ENCODE measurements around the gene RNF44.

RNF44 gene

DNA sequence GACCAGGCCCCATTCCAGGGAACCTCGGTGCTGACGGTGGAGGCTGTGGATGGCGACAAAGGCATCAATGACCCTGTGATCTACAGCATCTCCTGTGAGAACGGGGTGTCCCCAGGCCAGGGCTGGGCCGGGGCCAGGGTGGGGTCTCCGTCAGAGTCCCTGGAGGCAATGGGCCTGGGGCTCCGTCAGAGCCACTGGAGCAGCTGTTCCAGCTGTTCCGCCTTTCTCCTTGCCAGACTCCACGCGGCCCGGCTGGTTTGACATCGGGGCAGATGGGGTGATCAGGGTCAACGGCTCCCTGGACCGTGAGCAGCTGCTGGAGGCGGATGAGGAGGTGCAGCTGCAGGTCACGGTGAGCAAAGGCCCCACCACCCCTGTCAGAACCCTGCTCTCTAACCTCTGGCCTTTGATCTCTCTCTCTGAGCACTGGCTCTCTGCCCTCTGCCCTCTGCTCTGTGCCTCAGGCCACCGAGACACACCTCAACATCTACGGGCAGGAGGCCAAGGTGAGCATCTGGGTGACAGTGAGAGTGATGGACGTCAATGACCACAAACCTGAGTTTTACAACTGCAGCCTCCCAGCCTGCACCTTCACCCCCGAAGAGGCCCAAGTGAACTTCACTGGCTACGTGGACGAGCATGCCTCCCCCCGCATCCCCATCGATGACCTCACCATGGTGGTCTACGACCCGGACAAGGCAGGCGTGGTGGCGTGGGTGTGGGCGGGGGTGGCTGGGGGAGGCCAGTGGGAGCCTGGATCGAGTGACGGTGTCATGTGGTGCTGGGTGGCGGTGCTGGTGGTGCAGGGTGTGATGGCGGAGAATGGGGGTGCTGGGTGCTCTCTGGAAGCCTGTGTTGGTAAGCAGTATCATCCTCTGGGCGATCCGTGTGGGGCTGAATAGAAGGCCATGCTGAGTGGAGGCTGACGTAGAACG lies 38.6 kb upstream of the RNF44 start:
- H3K27ac ChIP-seq (ENCODE audit: low read length): no peak overlapping the region
- H3K79me2 ChIP-seq (ENCODE audit: low read length): no peaks in the 10 kb centered on the region
- H3K9ac ChIP-seq (ENCODE audit: low read length): no peak overlapping the region
- no peaks in the 10 kb centered on the region for H3K9me3 ChIP-seq (replicated peaks; ENCODE audit: insufficient read depth, low read length)
- no peak overlapping the region for H2AFZ ChIP-seq (ENCODE audit: low read length)
- H3K4me2 ChIP-seq (ENCODE audit: low read depth, low read length): no peak overlapping the region
- no peaks in the 10 kb centered on the region for H3K4me1 ChIP-seq (ENCODE audit: low read length)
- DNase-seq: no peak
- TF ChIP-seq, protein P1, sequence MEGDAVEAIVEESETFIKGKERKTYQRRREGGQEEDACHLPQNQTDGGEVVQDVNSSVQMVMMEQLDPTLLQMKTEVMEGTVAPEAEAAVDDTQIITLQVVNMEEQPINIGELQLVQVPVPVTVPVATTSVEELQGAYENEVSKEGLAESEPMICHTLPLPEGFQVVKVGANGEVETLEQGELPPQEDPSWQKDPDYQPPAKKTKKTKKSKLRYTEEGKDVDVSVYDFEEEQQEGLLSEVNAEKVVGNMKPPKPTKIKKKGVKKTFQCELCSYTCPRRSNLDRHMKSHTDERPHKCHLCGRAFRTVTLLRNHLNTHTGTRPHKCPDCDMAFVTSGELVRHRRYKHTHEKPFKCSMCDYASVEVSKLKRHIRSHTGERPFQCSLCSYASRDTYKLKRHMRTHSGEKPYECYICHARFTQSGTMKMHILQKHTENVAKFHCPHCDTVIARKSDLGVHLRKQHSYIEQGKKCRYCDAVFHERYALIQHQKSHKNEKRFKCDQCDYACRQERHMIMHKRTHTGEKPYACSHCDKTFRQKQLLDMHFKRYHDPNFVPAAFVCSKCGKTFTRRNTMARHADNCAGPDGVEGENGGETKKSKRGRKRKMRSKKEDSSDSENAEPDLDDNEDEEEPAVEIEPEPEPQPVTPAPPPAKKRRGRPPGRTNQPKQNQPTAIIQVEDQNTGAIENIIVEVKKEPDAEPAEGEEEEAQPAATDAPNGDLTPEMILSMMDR (IDR thresholded peaks at IDR 0.05; ENCODE audit: low read length): no peak
- TF ChIP-seq EZH2 (optimal IDR thresholded peaks at IDR 0.05; ENCODE audit: low read depth, low read length): no peak
- TF ChIP-seq EZH2phosphoT487 (IDR thresholded peaks at IDR 0.05; ENCODE audit: low read length): no peak
- no peaks in the 10 kb centered on the region for H3F3A ChIP-seq (ENCODE audit: insufficient read depth, low read length)
- H3K36me3 ChIP-seq (replicated peaks; ENCODE audit: insufficient read depth, low read length): no peaks in the 10 kb centered on the region
- no peaks in the 10 kb centered on the region for H3K9me2 ChIP-seq (replicated peaks; ENCODE audit: insufficient read depth, low read length)
- no peaks in the 10 kb centered on the region for H4K20me1 ChIP-seq (ENCODE audit: insufficient read depth, low read length)
- no peak overlapping the region for H3K4me3 ChIP-seq (ENCODE audit: low read length)
- H3K27me3 ChIP-seq (replicated peaks; ENCODE audit: insufficient read depth, low read length): 0 out of 2 replicates have a peak, but pooled peaks cover under 1% of the 10 kb centered on the region

DNA sequence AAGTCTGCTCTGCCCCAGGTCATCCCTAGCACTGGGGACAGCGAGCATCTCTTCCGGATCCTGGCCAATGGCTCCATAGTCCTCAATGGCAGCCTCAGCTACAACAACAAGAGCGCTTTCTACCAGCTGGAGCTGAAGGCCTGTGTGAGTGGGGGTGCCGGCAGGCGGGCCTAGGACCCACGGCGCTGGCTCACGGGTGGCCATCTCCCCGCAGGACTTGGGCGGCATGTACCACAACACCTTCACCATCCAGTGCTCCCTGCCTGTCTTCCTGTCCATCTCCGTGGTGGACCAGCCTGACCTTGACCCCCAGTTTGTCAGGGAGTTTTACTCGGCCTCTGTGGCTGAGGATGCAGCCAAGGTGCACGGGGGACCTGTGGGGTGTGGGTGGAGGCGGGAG lies 37.9 kb upstream of the RNF44 start:
- no peak overlapping the region for H3K4me2 ChIP-seq (ENCODE audit: low read depth, low read length)
- no peaks in the 10 kb centered on the region for H3K4me1 ChIP-seq (ENCODE audit: low read length)
- H3K36me3 ChIP-seq (replicated peaks; ENCODE audit: insufficient read depth, low read length): no peaks in the 10 kb centered on the region
- peaks cover 8% of the 10 kb centered on the region; the same call in 1 of the 2 replicates for H3K27me3 ChIP-seq (replicated peaks; ENCODE audit: insufficient read depth, low read length)
- H3K9me3 ChIP-seq (replicated peaks; ENCODE audit: insufficient read depth, low read length): no peaks in the 10 kb centered on the region
- no peak overlapping the region for H3K9ac ChIP-seq (ENCODE audit: low read length)
- no peaks in the 10 kb centered on the region for H3F3A ChIP-seq (ENCODE audit: insufficient read depth, low read length)
- H3K4me3 ChIP-seq (ENCODE audit: low read length): no peak overlapping the region
- H2AFZ ChIP-seq (ENCODE audit: low read length): no peak overlapping the region
- no peaks in the 10 kb centered on the region for H3K9me2 ChIP-seq (replicated peaks; ENCODE audit: insufficient read depth, low read length)
- H4K20me1 ChIP-seq (ENCODE audit: insufficient read depth, low read length): no peaks in the 10 kb centered on the region
- TF ChIP-seq EZH2 (optimal IDR thresholded peaks at IDR 0.05; ENCODE audit: low read depth, low read length) (no peak), EZH2phosphoT487 (IDR thresholded peaks at IDR 0.05; ENCODE audit: low read length) (no peak)
- TF ChIP-seq, protein P1 (IDR thresholded peaks at IDR 0.05; ENCODE audit: low read length): no peak
- H3K27ac ChIP-seq (ENCODE audit: low read length): no peak overlapping the region
- no peak for DNase-seq
- H3K79me2 ChIP-seq (ENCODE audit: low read length): no peaks in the 10 kb centered on the region

DNA sequence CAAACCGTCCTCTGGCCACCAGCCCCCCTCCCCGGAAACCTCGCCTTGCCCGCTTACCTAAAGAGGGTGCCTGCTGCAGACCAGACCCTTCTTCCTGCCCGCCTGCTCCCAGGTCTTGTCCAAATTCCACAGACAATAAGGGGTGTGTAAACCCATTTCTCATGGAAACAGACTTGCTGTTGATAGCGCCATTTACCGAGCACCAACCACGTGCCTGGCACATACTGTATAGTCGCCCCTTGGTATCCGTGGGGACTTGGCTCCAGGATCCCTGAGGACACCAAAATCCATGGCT lies 37.0 kb upstream of the RNF44 start:
- Histone ChIP-seq H3F3A (ENCODE audit: insufficient read depth, low read length) (no peaks in the 10 kb centered on the region), H3K9me2 (replicated peaks; ENCODE audit: insufficient read depth, low read length) (no peaks in the 10 kb centered on the region), H3K4me2 (ENCODE audit: low read depth, low read length) (no peak overlapping the region), H3K79me2 (ENCODE audit: low read length) (no peaks in the 10 kb centered on the region), H3K4me3 (ENCODE audit: low read length) (no peak overlapping the region), H4K20me1 (ENCODE audit: insufficient read depth, low read length) (no peaks in the 10 kb centered on the region), H3K4me1 (ENCODE audit: low read length) (no peaks in the 10 kb centered on the region), H2AFZ (ENCODE audit: low read length) (no peak overlapping the region), H3K36me3 (replicated peaks; ENCODE audit: insufficient read depth, low read length) (no peaks in the 10 kb centered on the region), H3K9ac (ENCODE audit: low read length) (no peak overlapping the region), H3K9me3 (replicated peaks; ENCODE audit: insufficient read depth, low read length) (no peaks in the 10 kb centered on the region), H3K27ac (ENCODE audit: low read length) (no peak overlapping the region), H3K27me3 (replicated peaks; ENCODE audit: insufficient read depth, low read length) (peaks cover 13% of the 10 kb centered on the region)
- no peak for DNase-seq
- TF ChIP-seq EZH2phosphoT487 (IDR thresholded peaks at IDR 0.05; ENCODE audit: low read length) (no peak), EZH2 (optimal IDR thresholded peaks at IDR 0.05; ENCODE audit: low read depth, low read length) (no peak)
- TF ChIP-seq, protein P1 (IDR thresholded peaks at IDR 0.05; ENCODE audit: low read length): no peak

Measured in MM.1S (cell line).